HEK293 (cell line): Measurements from ENCODE around the gene STARD9.

Experiments used
- CTCF ChIA-PET: fragments of 350-600 bp; formaldehyde crosslinking; extraction: SDS; loops from one replicate; lab custom pipeline; 2021; ENCODE audit warnings: antibody characterized with exemption; lab: Yijun Ruan, JAX
- POLR2A ChIA-PET: fragments of 300-600 bp; formaldehyde crosslinking; extraction: SDS; loops from one replicate; lab custom pipeline; 2020; ENCODE audit warnings: antibody characterized with exemption, inconsistent platforms; lab: Yijun Ruan, JAX
- H3K27ac ChIP-seq: fragments of 200-500 bp; sonication (Bioruptor generic); 2 replicates; pipeline ENCODE4 v1.5.1; 2014; ENCODE audit warnings: low read depth, low read length, control low read depth, inconsistent platforms; ENCODE audit errors: extremely low read depth
- H3K36me3 ChIP-seq, 2 experiments: fragments of 200-500 bp in 1 of 2; sonication (Bioruptor generic) in 1 of 2; 1 replicate in 1 of 2; 2 replicates in 1 of 2; pipeline ENCODE4 v1.5.1; 2014 to 2017; ENCODE audit warnings: inconsistent platforms in 2 of 2, low read length in 2 of 2; ENCODE audit not compliant: control insufficient read depth in 2 of 2, insufficient read depth in 1 of 2
- H3K4me1 ChIP-seq: fragments of 200-500 bp; sonication (Bioruptor generic); 2 replicates; pipeline ENCODE4 v1.5.1; 2014; ENCODE audit warnings: mild to moderate bottlenecking, low read length, inconsistent platforms; ENCODE audit not compliant: control insufficient read depth, insufficient read depth
- H3K4me3 ChIP-seq: 2 replicates; pipeline ENCODE4 v1.5.1; 2011; ENCODE audit warnings: low read depth, mild to moderate bottlenecking, control low read depth, low read length, moderate library complexity
- H3K9me3 ChIP-seq: fragments of 200-500 bp; sonication (Bioruptor generic); 2 replicates; pipeline ENCODE4 v1.5.1; 2014; ENCODE audit warnings: low read depth, low read length, inconsistent platforms; ENCODE audit not compliant: control insufficient read depth, insufficient read depth
- GLIS2 ChIP-seq: fragments of 450-650 bp; formaldehyde crosslinking; IDR thresholded peaks from 2 replicates; pipeline ENCODE4 v1.5.1; 2016; ENCODE audit warnings: missing biosample characterization, missing genetic modification characterization
- HOXC10 ChIP-seq: sonication (generic); formaldehyde crosslinking; IDR thresholded peaks from 2 replicates; pipeline ENCODE4 v1.8.1; 2023; ENCODE audit warnings: mild to moderate bottlenecking, missing genetic modification reagents
- PBX3 ChIP-seq: sonication (generic); formaldehyde crosslinking; IDR thresholded peaks from 2 replicates; pipeline ENCODE4 v1.8.1; 2022; ENCODE audit warnings: mild to moderate bottlenecking, moderate library complexity, missing genetic modification reagents
- PRDM10 ChIP-seq: fragments of 450-650 bp; formaldehyde crosslinking; IDR thresholded peaks from 2 replicates; pipeline ENCODE4 v1.5.1; 2016; ENCODE audit warnings: missing biosample characterization, missing genetic modification characterization
- ZBTB20 ChIP-seq: fragments of 450-650 bp; formaldehyde crosslinking; IDR thresholded peaks from 2 replicates; pipeline ENCODE4 v1.5.1; 2016; ENCODE audit warnings: missing biosample characterization, missing genetic modification characterization
- ZBTB49 ChIP-seq: fragments of 450-650 bp; formaldehyde crosslinking; IDR thresholded peaks from 2 replicates; pipeline ENCODE4 v1.5.1; 2016; ENCODE audit warnings: missing biosample characterization, missing genetic modification characterization, low read depth
- ZBTB6 ChIP-seq: fragments of 450-650 bp; formaldehyde crosslinking; IDR thresholded peaks from 2 replicates; pipeline ENCODE4 v1.5.1; 2017; ENCODE audit warnings: missing biosample characterization, missing genetic modification characterization
- ZNF155 ChIP-seq: fragments of 450-650 bp; formaldehyde crosslinking; IDR thresholded peaks from 2 replicates; pipeline ENCODE4 v1.5.1; 2016; ENCODE audit warnings: missing biosample characterization, missing genetic modification characterization
- ZNF23 ChIP-seq: fragments of 450-650 bp; formaldehyde crosslinking; IDR thresholded peaks from 2 replicates; pipeline ENCODE4 v1.5.1; 2016; ENCODE audit warnings: missing biosample characterization, missing genetic modification characterization, borderline replicate concordance
- ZNF239 ChIP-seq: fragments of 450-650 bp; formaldehyde crosslinking; IDR thresholded peaks from 2 replicates; pipeline ENCODE4 v1.5.1; 2016; ENCODE audit warnings: missing biosample characterization, missing genetic modification characterization
- ZNF280C ChIP-seq: fragments of 450-650 bp; formaldehyde crosslinking; IDR thresholded peaks from 2 replicates; pipeline ENCODE4 v1.5.1; 2016; ENCODE audit warnings: missing biosample characterization, missing genetic modification characterization
- ZNF311 ChIP-seq: fragments of 450-650 bp; formaldehyde crosslinking; IDR thresholded peaks from 2 replicates; pipeline ENCODE4 v1.5.1; 2017; ENCODE audit warnings: missing biosample characterization, missing genetic modification characterization, borderline replicate concordance
- ZNF341 ChIP-seq: fragments of 450-650 bp; formaldehyde crosslinking; IDR thresholded peaks from 2 replicates; pipeline ENCODE4; 2016; ENCODE audit warnings: low read depth, missing biosample characterization, missing genetic modification characterization
- ZNF514 ChIP-seq: fragments of 450-650 bp; formaldehyde crosslinking; IDR thresholded peaks from 2 replicates; pipeline ENCODE4 v1.5.1; 2016; ENCODE audit warnings: missing biosample characterization, missing genetic modification characterization
- ZNF560 ChIP-seq: fragments of 450-650 bp; formaldehyde crosslinking; IDR thresholded peaks from 2 replicates; pipeline ENCODE4 v1.5.1; 2017; ENCODE audit warnings: missing biosample characterization, missing genetic modification characterization, borderline replicate concordance
- ZNF571 ChIP-seq: fragments of 450-650 bp; formaldehyde crosslinking; IDR thresholded peaks from 2 replicates; pipeline ENCODE4 v1.5.0; 2017; ENCODE audit warnings: missing biosample characterization, missing genetic modification characterization
- ZNF596 ChIP-seq: fragments of 450-650 bp; IDR thresholded peaks from 2 replicates; pipeline ENCODE4 v1.5.0; 2018; ENCODE audit warnings: missing biosample characterization, mild to moderate bottlenecking, missing genetic modification characterization, moderate library complexity
- ZNF621 ChIP-seq: fragments of 450-650 bp; formaldehyde crosslinking; IDR thresholded peaks from 2 replicates; pipeline ENCODE4 v1.5.1; 2017; ENCODE audit warnings: missing biosample characterization, missing genetic modification characterization
- ZNF654 ChIP-seq: fragments of 450-650 bp; formaldehyde crosslinking; IDR thresholded peaks from 2 replicates; pipeline ENCODE4 v1.5.1; 2016; ENCODE audit warnings: low read depth, missing biosample characterization, missing genetic modification characterization
- ZNF658 ChIP-seq: fragments of 450-650 bp; formaldehyde crosslinking; IDR thresholded peaks from 2 replicates; pipeline ENCODE4; 2016; ENCODE audit warnings: missing biosample characterization, missing genetic modification characterization
- ZNF670 ChIP-seq: fragments of 450-650 bp; formaldehyde crosslinking; IDR thresholded peaks from 2 replicates; pipeline ENCODE4 v1.5.1; 2016; ENCODE audit warnings: missing biosample characterization, missing genetic modification characterization, low read depth
- ZNF777 ChIP-seq: fragments of 450-650 bp; formaldehyde crosslinking; IDR thresholded peaks from 2 replicates; pipeline ENCODE4 v1.5.1; 2017; ENCODE audit warnings: missing biosample characterization, missing genetic modification characterization, borderline replicate concordance
- TF ChIP-seq, protein P1 (sequence below): fragments of 450-650 bp; formaldehyde crosslinking; IDR thresholded peaks from 2 replicates; pipeline ENCODE4 v1.5.1; 2017; ENCODE audit warnings: missing biosample characterization, missing genetic modification characterization
- TF ChIP-seq, protein P2 (sequence below): fragments of 450-650 bp; formaldehyde crosslinking; IDR thresholded peaks from 2 replicates; pipeline ENCODE4 v1.5.1; 2017; ENCODE audit warnings: missing biosample characterization, missing genetic modification characterization

STARD9 gene

GRCh38 chr15:42581272-42581730, 5.9 kb downstream of the STARD9 start:
- Histone ChIP-seq H3K4me1 (peaks cover 9% of the 10 kb centered on the region), H3K4me3 (peak overlapping the region; percentile 29), H3K36me3 (peaks cover 0 to 7% of the 10 kb centered on the region in 2 experiments; a peak in 1 of 3 replicates), H3K9me3 (no peaks in the 10 kb centered on the region), H3K27ac (no peak overlapping the region)
- ChIA-PET CTCF (interaction anchor here (0.7 to 0.8 kb wide), 3 partner anchors 9 to 135 kb away, joined by 3 to 4 read pairs (median 4); no protein-coding TSS in a partner anchor), POLR2A (interaction anchor here (1.0 to 1.2 kb wide), 2 partner anchors 53 to 90 kb away, joined by 3 to 4 read pairs; partner anchors contain the start of gene ZNF106)
- TF ChIP-seq ZNF239 (tag by site-specific recombination): no peak
- TF ChIP-seq ZNF777 (tag by site-specific recombination): no peak
- TF ChIP-seq, protein P1, sequence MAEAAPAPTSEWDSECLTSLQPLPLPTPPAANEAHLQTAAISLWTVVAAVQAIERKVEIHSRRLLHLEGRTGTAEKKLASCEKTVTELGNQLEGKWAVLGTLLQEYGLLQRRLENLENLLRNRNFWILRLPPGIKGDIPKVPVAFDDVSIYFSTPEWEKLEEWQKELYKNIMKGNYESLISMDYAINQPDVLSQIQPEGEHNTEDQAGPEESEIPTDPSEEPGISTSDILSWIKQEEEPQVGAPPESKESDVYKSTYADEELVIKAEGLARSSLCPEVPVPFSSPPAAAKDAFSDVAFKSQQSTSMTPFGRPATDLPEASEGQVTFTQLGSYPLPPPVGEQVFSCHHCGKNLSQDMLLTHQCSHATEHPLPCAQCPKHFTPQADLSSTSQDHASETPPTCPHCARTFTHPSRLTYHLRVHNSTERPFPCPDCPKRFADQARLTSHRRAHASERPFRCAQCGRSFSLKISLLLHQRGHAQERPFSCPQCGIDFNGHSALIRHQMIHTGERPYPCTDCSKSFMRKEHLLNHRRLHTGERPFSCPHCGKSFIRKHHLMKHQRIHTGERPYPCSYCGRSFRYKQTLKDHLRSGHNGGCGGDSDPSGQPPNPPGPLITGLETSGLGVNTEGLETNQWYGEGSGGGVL (tag by site-specific recombination): no peak
- TF ChIP-seq PBX3 (CRISPR knock-in tag): no peak
- no peak for TF ChIP-seq HOXC10 (CRISPR knock-in tag)
- TF ChIP-seq ZNF23 (tag by site-specific recombination): no peak
- peak; percentile 44 for TF ChIP-seq PRDM10 (tag by site-specific recombination)
- TF ChIP-seq ZNF514 (tag by site-specific recombination): no peak
- no peak for TF ChIP-seq ZNF621 (tag by site-specific recombination)
- TF ChIP-seq ZNF658 (tag by site-specific recombination): no peak
- TF ChIP-seq ZNF596 (tag by site-specific recombination): peak; percentile 51; the same call in 1 of the 2 replicates
- peak; percentile 58; the same call in 1 of the 2 replicates for TF ChIP-seq ZBTB20
- TF ChIP-seq ZBTB6: peak; percentile 81
- TF ChIP-seq ZNF280C: no peak
- TF ChIP-seq ZNF571 (tag by site-specific recombination): no peak
- no peak for TF ChIP-seq ZBTB49
- TF ChIP-seq ZNF311: no peak
- TF ChIP-seq ZNF155: no peak
- TF ChIP-seq ZNF341 (tag by site-specific recombination): peak; percentile 42
- no peak for TF ChIP-seq ZNF670 (tag by site-specific recombination)
- TF ChIP-seq ZNF654 (tag by site-specific recombination): no peak
- TF ChIP-seq, protein P2, sequence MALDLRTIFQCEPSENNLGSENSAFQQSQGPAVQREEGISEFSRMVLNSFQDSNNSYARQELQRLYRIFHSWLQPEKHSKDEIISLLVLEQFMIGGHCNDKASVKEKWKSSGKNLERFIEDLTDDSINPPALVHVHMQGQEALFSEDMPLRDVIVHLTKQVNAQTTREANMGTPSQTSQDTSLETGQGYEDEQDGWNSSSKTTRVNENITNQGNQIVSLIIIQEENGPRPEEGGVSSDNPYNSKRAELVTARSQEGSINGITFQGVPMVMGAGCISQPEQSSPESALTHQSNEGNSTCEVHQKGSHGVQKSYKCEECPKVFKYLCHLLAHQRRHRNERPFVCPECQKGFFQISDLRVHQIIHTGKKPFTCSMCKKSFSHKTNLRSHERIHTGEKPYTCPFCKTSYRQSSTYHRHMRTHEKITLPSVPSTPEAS (tag by site-specific recombination): no peak
- TF ChIP-seq GLIS2: no peak
- TF ChIP-seq ZNF560: no peak
